Natural killer cell (primary cell): ENCODE data around the gene MEPE. TPM values are rescaled to one million over a fixed set of nuclear protein-coding genes. Genes with fewer than 3 reads are reported as not detected.

Experiments used
- ATAC-seq, 3 donors: fragments of 150-1000 bp in 2 of 3; fragments of 200-7000 bp in 1 of 3; cut with Tn5 transposase; 1 replicate in 1 of 3; 2 replicates in 2 of 3; pipeline ENCODE4 v1.10.0; 2021; ENCODE audit warnings: mild to moderate bottlenecking in 2 of 3, moderate library complexity in 2 of 3
- DNase-seq, 2 donors: peaks; one replicate each; pipeline versions ENCODE4 v3.0.0 to v3.0.0-alpha.2; 2013 to 2021; ENCODE audit warnings: mixed read lengths in 1 of 2
- H3K27ac ChIP-seq: one replicate; pipeline ENCODE4 v1.5.1; 2013; ENCODE audit warnings: mild to moderate bottlenecking, low read length
- H3K27me3 ChIP-seq: one replicate; pipeline ENCODE4 v1.6.1; 2013; ENCODE audit warnings: low read length; ENCODE audit not compliant: control insufficient read depth, insufficient read depth
- H3K36me3 ChIP-seq: one replicate; pipeline ENCODE4 v1.6.1; 2013; ENCODE audit warnings: low read length; ENCODE audit not compliant: control insufficient read depth, insufficient read depth
- H3K4me1 ChIP-seq: one replicate; pipeline ENCODE4 v1.6.1; 2013; ENCODE audit warnings: low read length; ENCODE audit not compliant: control insufficient read depth, insufficient read depth
- H3K4me3 ChIP-seq: one replicate; pipeline ENCODE4 v1.5.1; 2013; ENCODE audit warnings: low read length
- H3K9me3 ChIP-seq: one replicate; pipeline ENCODE4 v1.6.1; 2013; ENCODE audit warnings: low read length; ENCODE audit not compliant: control insufficient read depth, insufficient read depth
- H3K27ac Mint-ChIP-seq, 2 donors: one replicate each; pipeline ENCODE4 v1.8.0; 2022; ENCODE audit warnings: mild to moderate bottlenecking in 2 of 2, mixed read lengths in 2 of 2, moderate library complexity in 1 of 2
- H3K27me3 Mint-ChIP-seq, 2 donors: one replicate each; pipeline ENCODE4 v1.8.0; 2022; ENCODE audit warnings: low read depth in 2 of 2, mixed read lengths in 2 of 2
- H3K36me3 Mint-ChIP-seq: one replicate; pipeline ENCODE4 v1.8.0; 2022; ENCODE audit warnings: mixed read lengths
- H3K4me1 Mint-ChIP-seq, 2 donors: one replicate each; pipeline ENCODE4 v1.8.0; 2022; ENCODE audit warnings: mixed read lengths in 2 of 2
- H3K4me3 Mint-ChIP-seq: one replicate; pipeline ENCODE4 v1.8.0; 2022; ENCODE audit warnings: mild to moderate bottlenecking, moderate library complexity, mixed read lengths
- H3K9me3 Mint-ChIP-seq, 2 donors: one replicate each; pipeline ENCODE4 v1.8.0; 2022; ENCODE audit warnings: mixed read lengths in 2 of 2
- CTCF ChIP-seq: fragments of 200-600 bp; IDR thresholded peaks from one replicate; pipeline ENCODE4 v1.8.0; 2022; ENCODE audit warnings: antibody characterized with exemption
- WGBS: methylation state at CpG from one replicate; pipeline ENCODE4 v1.1.7; 2013; ENCODE audit warnings: missing lambda C conversion rate; ENCODE audit not compliant: insufficient coverage; 5-methylcytosine and 5-hydroxymethylcytosine counted together
- intact Hi-C: fragments of 100-400 bp; cut with micrococcal nuclease; formaldehyde crosslinking; loops from one replicate; pipeline ENCODE4 v1.14.2; 2022
- total RNA-seq, 4 donors: library from RNA; stranded (reverse); fragments of 120-200 nt in 1 of 4; gene quantifications; one replicate each; pipeline versions ENCODE4 v1.2.3 to v1.2.4, GENCODE V29; 2013 to 2022

Gene MEPE
- total RNA-seq, 3 donors from 2014 or later (not counting 1 experiment from before 2014, with no cell fraction given): not detected

DNA sequence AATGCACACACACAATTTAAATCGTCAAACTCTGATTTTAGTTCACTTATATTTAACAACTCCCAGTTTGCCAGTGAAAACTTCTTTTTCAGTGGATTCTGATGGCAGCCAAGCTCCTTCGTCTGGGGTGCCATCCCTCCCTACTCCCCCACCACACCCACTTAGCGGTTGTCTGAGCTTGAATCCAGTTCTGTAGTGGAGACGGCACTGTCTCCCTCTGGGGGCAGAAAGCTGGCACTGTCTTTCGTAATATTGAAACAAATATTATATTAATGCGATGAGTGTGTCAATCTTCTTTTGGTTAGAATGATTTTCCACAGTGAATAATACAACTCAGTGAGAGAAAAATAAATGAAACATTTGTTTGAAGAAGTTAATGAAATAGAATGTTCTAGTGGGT lies 5.4 kb downstream of the MEPE start:
- ATAC-seq (no peak), DNase-seq (no peak)
- Mint-ChIP-seq H3K4me3 (no peak overlapping the region), H3K27ac (no peak overlapping the region), H3K4me1 (no peaks in the 10 kb centered on the region), H3K27me3 (peaks cover 12 to 29% of the 10 kb centered on the region in 2 donors), H3K9me3 (no peaks in the 10 kb centered on the region), H3K36me3 (no peaks in the 10 kb centered on the region)
- H3K9me3 ChIP-seq: no peaks in the 10 kb centered on the region
- H3K36me3 ChIP-seq: no peaks in the 10 kb centered on the region
- 91% methylated on average over 6 of the region's 6 CpGs for WGBS
- no peaks in the 10 kb centered on the region for H3K4me1 ChIP-seq
- no peak overlapping the region for H3K27ac ChIP-seq
- H3K4me3 ChIP-seq: no peak overlapping the region
- intact Hi-C loops: no loop called here
- peaks cover 5% of the 10 kb centered on the region for H3K27me3 ChIP-seq
- TF ChIP-seq CTCF: no peak

DNA sequence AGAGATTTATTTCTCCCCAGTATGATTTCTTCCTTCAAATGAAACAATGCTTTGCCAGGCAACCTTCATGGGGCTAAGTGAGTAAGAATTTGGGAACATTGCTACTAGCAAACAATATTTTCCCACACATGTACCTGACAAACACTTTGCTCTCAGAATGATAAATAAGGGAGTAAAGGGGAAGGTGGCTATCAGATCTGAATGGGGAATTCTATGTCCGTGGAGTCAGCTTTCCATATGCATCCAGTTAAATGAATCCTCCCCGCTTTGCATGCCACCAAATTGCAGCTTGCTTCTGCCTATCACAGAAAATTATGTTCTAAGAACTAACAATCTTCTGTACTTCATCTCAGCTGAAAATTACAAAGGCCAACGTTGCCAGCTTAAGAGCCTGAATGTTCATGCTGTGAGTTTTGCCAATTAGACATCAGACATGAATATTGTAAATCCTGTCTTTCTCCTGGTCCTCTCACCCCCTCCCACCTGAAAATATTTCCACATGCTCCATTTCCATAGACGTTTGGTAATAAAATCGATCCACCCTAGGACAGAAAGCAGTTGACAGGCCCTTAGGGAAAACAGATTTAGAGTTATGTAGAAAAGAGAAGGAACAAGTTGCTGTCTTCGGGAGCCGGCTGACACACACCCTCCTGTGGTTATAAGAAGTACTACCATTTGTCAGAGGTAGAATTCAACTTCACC lies 6.3 kb downstream of the MEPE start:
- H3K27me3 Mint-ChIP-seq: peaks cover 16 to 34% of the 10 kb centered on the region in 2 donors
- no peaks in the 10 kb centered on the region for H3K4me1 ChIP-seq
- H3K9me3 Mint-ChIP-seq: no peaks in the 10 kb centered on the region
- ATAC-seq (peak in 2 of 3 donors; percentile 50 to 53), DNase-seq (peak in 1 of 2 donors; percentile 26)
- 79% methylated on average over 3 of the region's 7 CpGs for WGBS
- H3K4me1 Mint-ChIP-seq: no peaks in the 10 kb centered on the region
- H3K4me3 Mint-ChIP-seq: no peak overlapping the region
- no peaks in the 10 kb centered on the region for H3K9me3 ChIP-seq
- H3K27ac ChIP-seq: no peak overlapping the region
- no peak overlapping the region for H3K27ac Mint-ChIP-seq
- H3K4me3 ChIP-seq: no peak overlapping the region
- peaks cover 5% of the 10 kb centered on the region for H3K27me3 ChIP-seq
- peak; percentile 44 for TF ChIP-seq CTCF
- no peaks in the 10 kb centered on the region for H3K36me3 Mint-ChIP-seq
- intact Hi-C loops: no loop called here
- no peaks in the 10 kb centered on the region for H3K36me3 ChIP-seq

DNA sequence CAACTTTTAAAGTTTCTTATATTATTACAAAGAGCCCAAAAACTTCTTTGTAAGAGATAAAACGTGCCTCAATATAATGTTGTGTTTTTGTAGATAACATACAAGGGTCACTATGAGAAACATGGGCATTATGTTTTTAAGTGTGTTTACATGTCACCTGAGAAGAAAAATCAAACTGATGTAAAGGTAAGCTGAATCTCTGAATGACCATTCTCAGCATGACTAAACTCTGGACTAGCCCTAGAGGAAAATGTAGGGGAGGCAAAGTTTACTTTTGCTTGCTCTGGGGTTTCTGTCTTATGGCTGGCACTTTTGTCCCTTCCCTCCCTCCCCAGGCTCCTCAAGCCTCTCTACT lies 6.8 kb downstream of the MEPE start:
- DNase-seq (no peak), ATAC-seq (no peak)
- Mint-ChIP-seq H3K9me3 (no peaks in the 10 kb centered on the region), H3K27me3 (peaks cover 16 to 39% of the 10 kb centered on the region in 2 donors), H3K4me1 (no peaks in the 10 kb centered on the region), H3K27ac (no peak overlapping the region), H3K4me3 (no peak overlapping the region), H3K36me3 (no peaks in the 10 kb centered on the region)
- no peak for TF ChIP-seq CTCF
- 0% methylated on average over 1 of the region's 1 CpG for WGBS
- H3K4me3 ChIP-seq: no peak overlapping the region
- H3K36me3 ChIP-seq: no peaks in the 10 kb centered on the region
- no peaks in the 10 kb centered on the region for H3K9me3 ChIP-seq
- H3K27ac ChIP-seq: no peak overlapping the region
- peaks cover 5% of the 10 kb centered on the region for H3K27me3 ChIP-seq
- intact Hi-C loops: no loop called here
- no peaks in the 10 kb centered on the region for H3K4me1 ChIP-seq

- Histone ChIP-seq H3K4me3 (no peak overlapping the region), H3K36me3 (no peaks in the 10 kb centered on the region), H3K27ac (no peak overlapping the region), H3K4me1 (no peaks in the 10 kb centered on the region), H3K27me3 (peaks cover 5% of the 10 kb centered on the region), H3K9me3 (no peaks in the 10 kb centered on the region)
- no peak overlapping the region for H3K27ac Mint-ChIP-seq
- DNase-seq (no peak), ATAC-seq (no peak)
- no peaks in the 10 kb centered on the region for H3K9me3 Mint-ChIP-seq
- H3K27me3 Mint-ChIP-seq: peaks cover 20 to 41% of the 10 kb centered on the region in 2 donors
- TF ChIP-seq CTCF: no peak
- WGBS: 100% methylated on average over 2 of the region's 3 CpGs
- no peak overlapping the region for H3K4me3 Mint-ChIP-seq
- H3K4me1 Mint-ChIP-seq: no peaks in the 10 kb centered on the region
- intact Hi-C loops: loop anchor here (10.0 kb wide), 2 partner anchors 285 to 465 kb away; no protein-coding TSS in a partner anchor
- no peaks in the 10 kb centered on the region for H3K36me3 Mint-ChIP-seq
Observed at GRCh38 chr4:87840149-87840548, 7.4 kb downstream of the MEPE start.
